Vagina (tissue), 2 donors: ENCODE results near the gene SLC6A16.

Experiments
- CTCF ChIP-seq, 3 experiments: fragments of 450-650 bp in 2 of 3; fragments of 200-600 bp in 1 of 3; sonication (generic) in 1 of 3; IDR thresholded peaks; one replicate each; pipeline ENCODE4 v1.5.1; 2017 to 2019; ENCODE audit warnings: antibody characterized with exemption in 3 of 3, mild to moderate bottlenecking in 2 of 3, moderate library complexity in 2 of 3
- POLR2A ChIP-seq, 2 donors: fragments of 450-650 bp; IDR thresholded peaks; one replicate each; pipeline ENCODE4 v1.6.1; 2017; ENCODE audit warnings: antibody characterized with exemption in 2 of 2, mild to moderate bottlenecking in 2 of 2, moderate library complexity in 2 of 2

GRCh38 chr19:49344505-49345423, 19.8 kb upstream of the SLC6A16 start:
- no peak for TF ChIP-seq CTCF (IDR thresholded peaks at IDR 0.05)
- TF ChIP-seq POLR2A (IDR thresholded peaks at IDR 0.05): no peak
